RPMI7951 (cell line): ENCODE data around the gene CDKN2AIP. TPM values are rescaled to one million over a fixed set of nuclear protein-coding genes. Genes with fewer than 3 reads are reported as not detected.

ENCODE experiments used
- DNase-seq: peaks from one replicate; pipeline ENCODE4 v3.0.0-alpha.2; 2012; ENCODE audit warnings: low read depth
- total RNA-seq: library from RNA; depleted of rRNA; stranded (reverse); fragments of >200 nt; shearing (Covaris generic); gene quantifications from 2 replicates; pipeline ENCODE4 v1.2.3, GENCODE V29; 2014; rRNA removed

The CDKN2AIP gene, protein sequence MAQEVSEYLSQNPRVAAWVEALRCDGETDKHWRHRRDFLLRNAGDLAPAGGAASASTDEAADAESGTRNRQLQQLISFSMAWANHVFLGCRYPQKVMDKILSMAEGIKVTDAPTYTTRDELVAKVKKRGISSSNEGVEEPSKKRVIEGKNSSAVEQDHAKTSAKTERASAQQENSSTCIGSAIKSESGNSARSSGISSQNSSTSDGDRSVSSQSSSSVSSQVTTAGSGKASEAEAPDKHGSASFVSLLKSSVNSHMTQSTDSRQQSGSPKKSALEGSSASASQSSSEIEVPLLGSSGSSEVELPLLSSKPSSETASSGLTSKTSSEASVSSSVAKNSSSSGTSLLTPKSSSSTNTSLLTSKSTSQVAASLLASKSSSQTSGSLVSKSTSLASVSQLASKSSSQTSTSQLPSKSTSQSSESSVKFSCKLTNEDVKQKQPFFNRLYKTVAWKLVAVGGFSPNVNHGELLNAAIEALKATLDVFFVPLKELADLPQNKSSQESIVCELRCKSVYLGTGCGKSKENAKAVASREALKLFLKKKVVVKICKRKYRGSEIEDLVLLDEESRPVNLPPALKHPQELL
- total RNA-seq = 15.6 and 16.9 TPM in 2 replicates

DNA sequence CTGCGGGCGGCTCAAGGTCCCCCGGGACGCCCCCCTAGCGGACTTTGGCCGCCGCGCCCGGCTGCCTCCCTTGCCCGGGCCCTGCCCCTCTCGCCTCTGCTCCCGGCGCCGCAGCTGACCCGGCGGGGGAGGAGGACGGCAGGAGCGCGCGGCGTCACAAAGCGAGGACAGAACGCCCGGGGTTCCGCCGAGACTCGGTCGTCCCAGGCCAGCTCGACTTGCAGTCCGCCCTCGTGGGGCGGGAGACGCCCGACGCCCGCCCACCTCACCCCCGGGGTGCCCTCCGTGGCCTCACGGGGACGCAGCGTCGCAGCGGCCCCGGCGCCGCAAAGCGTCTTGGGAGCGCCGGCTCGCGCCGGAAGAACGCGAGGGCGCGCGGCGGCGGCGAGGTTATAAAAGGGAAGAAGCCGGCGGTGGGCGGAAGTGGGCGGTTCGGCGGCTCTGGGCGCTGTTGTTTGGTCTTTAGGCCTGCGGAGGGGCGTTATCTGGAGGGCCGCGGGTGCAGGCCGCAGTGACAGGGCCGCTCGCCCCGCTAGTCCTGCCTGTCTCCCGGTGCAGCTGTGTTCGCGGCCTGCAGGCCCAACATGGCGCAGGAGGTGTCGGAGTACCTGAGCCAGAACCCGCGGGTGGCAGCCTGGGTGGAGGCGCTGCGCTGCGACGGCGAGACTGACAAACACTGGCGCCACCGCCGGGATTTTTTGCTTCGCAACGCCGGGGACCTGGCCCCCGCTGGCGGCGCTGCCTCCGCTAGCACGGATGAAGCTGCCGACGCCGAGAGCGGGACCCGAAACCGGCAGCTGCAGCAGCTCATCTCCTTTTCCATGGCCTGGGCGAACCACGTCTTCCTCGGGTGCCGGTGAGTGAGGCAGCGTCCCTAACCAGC is at the start of gene CDKN2AIP:
Gene CDKN2AIP (plus strand): TSS at position 423 of the 883 bp plus-strand sequence. CDS start 162 bp downstream, at position 585.
- DNase-seq = peak; percentile 92

DNA sequence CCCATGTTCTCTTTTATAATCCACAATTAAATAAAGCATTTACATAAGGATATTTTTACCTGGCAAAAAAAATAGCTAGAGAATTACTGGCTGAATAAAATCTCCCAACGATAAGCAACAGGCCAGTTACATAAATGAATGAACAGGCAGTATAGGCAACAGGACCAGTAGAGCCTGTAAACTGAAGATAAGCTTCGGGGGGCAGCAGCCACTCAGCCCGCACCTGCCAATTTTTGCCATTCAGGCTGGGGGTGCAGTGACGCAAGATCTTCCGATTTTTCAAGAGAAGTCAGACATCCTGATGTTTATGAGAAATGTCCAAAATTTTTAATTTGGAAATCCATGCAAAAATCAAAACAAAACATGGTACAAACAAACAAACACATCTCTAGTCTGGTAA is 49.0 kb upstream of the CDKN2AIP start:
- no peak for DNase-seq

DNA sequence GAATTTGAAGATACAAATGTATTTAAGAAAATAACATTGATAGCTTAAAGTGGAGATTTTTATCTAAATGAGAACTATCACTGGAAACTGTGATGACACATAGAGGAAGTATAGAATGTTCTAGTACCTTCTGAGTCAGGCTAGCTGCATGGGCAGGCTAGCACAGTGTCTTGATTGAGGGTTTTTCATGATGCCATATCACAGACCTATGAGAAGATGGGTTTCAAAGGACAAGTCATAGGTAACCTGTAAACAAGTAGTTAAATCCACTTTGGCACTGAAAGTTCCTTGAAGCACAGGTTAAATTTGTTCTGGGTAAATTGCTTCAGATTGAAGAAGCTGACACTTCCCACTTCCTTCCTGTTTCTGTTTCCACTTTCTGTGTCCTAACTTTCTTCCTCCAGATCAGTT is 48.2 kb upstream of the CDKN2AIP start:
- no peak for DNase-seq

DNA sequence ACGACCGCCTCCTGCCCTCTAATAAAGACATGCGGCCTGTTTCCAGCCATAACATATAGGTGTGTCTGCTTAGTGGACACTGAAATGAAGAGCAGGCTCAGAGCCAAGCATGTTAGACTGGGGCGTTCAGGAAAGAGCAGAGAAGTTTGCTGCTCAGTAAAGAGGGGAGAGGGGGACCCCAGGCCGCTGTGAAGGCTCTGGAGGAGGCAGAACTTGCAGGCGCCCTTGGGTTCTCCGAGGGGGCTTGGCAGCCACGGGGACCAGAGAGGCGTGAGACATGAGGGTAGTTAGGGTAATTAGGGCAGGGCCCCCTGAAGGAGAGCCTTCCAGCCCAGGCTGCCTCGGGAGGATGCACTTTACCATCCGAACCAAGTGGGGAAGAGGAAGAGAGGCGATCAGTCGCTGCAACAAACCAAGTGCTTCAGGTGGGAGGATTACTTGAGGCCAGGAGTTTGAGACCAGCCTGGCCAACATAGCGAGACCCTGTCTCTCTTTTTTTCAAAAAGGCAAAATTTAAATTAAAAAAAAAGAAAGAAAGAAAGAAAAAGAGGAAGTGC is 46.6 kb upstream of the CDKN2AIP start:
- DNase-seq = no peak

DNA sequence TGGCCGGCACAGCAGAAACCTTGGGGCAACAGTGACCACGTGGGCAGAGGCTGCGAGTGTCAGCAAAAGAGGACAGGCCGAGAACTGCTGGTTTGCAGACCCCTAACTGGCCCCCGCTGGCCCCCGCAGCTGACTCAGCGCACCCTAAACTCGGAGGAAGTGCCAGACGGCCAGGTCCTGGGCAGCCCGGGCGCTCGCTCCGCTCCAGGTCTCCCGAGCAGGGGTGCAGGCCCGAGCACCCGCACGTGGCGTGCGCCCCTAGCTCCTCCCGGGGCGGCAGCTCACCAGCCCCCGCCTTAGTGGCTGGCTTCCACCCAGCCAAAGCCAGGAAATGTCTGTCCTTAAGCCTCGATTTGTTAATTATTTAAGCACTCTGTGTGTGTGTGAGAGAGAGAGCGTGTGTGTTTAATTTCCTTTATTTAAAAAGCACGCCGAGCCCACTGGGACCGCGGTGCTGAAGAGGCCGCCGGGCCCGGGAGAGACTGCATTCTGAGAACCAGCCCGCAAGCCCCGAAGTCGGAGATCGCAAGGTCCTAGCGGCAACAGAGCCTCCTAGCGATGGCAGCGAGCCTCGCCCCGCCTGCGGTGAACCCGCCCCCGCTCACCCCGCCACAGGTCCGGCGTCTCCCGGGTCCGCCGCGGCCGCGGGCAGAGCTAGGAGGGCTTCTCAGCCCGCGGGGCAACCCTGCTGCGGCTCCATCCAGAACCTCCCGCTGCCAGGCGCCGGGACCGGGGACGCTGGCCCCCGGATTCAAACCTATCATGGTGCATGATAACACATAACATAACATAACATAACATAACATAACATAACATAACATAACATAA is 45.9 kb upstream of the CDKN2AIP start:
- DNase-seq = peak; percentile 69

DNA sequence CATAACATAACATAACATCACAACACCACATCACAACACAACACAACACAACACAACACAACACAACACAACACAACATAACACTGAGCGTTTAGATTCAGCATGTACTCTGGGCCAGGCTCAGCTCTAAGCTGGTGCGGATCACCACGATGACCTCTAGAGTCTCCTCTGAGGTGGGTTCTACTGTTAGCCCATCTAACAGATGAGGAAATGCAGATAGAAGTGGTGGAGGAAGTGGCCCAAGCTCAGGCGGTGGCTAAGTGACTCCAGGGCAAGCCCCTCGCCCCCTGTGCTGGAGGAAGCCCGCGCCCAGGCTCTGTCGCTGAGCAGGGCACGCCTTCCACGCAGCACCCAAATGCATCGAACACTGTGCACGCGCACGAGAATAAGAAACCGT is 45.3 kb upstream of the CDKN2AIP start:
- no peak for DNase-seq

DNA sequence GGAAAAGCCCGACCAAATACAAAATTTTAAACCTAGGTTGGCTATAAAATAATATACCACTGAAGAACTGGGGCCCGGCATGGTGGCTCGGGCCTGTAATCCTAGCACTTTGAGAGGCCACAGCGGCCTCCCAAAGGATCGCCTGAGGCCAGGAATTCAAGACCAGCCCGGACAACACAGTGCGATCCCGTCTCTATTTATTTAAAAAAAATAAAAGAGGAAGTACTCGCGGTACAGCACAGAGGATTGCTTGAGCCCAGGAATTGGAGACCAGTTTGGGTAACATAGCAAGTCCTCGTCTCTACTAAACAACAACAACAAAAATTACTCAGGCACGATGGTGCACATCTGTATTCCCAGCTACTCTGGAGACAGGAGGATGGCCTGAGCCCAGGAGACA is 44.8 kb upstream of the CDKN2AIP start:
- no peak for DNase-seq

DNA sequence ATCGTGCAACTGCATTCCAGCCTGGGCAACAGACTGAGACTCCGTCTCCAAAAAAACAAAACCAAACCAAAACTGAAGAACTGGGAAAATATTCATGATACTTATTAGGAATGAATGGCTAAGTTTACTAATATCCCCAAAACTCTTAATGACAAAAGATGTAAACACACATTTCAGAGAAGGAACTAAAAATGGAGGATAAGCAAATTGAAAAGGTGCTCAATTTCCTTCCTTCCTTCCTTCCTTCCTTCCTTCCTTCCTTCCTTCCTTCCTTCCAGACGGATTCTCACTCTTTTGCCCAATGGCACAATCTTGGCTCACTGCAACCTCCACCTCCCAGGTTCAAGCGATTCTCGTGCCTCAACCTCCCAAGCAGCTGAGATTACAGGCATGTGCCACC is 44.4 kb upstream of the CDKN2AIP start:
- no peak for DNase-seq

DNA sequence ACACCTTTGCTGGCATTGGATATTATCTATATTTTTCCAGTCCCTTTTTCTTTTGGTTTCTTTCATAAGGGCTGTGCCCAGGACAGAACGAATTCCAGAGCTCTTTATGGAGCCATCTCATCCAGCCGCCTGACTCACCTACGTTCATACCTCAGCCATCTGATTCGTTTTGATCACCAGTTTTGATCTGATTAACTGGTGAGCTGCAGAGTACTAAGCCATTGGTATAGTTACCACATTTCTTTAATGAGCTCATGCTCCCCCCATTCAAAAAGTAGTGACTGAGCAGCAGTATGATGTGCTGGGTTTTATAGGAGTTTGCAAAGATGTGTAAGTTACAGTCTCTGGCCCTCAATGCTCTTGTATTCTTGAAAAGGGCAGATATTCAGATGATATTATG is 43.0 kb upstream of the CDKN2AIP start:
- DNase-seq = no peak

DNA sequence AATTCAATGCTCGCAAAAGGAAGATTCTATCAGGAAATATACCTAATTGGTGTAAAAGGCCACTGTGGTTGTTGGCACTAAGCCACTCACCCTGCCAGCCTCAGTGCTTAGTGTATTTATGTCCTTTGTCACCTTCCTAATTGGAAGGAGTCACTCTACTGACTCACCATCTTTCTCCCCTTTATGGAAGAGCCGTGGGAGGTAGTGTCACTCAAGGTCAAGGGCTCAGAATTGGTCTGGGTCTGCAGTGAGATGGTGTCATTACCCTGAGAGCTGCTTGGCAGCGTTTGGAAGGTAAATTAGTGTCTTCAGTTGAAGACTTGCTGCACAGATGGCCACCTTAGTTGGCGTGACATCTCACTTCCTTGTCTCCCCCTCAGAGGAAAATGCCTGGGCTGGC is 41.7 kb upstream of the CDKN2AIP start:
- peak; percentile 60 for DNase-seq

DNA sequence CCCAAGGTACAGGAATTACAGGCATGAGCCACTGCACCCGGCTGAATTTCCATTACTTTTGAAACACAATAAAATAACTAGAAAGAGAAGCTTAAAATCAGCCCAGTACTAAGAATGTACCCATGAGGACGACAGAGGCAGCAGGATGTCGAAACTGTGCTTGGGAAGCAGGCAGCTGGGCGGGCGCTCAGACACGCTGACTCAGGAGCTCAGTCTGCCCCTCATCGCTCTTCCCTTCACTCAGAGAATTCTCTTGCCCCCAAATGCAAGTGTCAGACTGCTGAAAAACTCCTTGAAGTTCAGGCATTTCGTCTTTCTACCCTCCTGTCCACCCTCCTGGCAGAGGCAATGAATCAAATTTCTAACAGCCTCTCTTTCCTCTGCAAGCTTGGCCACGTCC is 41.0 kb upstream of the CDKN2AIP start:
- no peak for DNase-seq

DNA sequence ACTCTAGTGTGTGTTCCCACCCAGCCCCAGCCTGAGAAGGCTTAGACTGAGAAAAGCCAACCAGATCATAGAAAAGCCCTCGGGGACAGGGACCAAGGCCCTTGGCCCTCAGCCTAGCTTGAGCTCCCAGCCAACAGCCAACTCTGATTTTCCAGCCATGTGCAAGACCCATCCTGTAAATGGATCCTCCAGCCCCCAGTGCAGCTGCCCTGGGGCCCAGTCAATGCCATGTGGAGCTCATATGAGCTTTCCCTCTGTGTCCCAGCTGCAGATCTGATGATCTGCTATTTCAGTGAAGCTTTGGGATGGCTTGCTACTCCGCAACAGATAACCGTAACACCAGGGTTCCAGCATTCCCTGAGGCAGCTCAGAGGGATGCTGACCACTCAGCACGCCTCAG is 40.5 kb upstream of the CDKN2AIP start:
- DNase-seq = peak; percentile 49

DNA sequence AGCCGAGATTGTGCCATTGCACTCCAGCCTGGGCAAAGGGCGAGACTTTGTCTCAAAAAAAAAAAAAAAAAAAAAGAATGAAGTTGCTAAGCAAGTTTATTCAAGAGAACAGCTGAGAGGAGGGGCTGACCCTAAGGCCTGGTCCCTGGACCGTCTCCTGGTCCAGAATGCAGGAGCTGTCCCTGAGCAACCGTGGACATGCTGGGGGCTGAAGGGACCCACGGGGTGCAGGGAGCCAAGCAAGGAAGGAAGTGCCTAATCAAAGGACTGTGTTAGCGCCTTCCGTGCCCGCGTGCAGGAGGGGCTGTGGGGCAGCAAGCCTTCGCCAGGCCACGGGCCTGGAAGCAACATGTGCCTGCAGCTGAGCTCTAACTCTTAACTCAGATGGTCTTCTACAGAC is 39.1 kb upstream of the CDKN2AIP start:
- no peak for DNase-seq

DNA sequence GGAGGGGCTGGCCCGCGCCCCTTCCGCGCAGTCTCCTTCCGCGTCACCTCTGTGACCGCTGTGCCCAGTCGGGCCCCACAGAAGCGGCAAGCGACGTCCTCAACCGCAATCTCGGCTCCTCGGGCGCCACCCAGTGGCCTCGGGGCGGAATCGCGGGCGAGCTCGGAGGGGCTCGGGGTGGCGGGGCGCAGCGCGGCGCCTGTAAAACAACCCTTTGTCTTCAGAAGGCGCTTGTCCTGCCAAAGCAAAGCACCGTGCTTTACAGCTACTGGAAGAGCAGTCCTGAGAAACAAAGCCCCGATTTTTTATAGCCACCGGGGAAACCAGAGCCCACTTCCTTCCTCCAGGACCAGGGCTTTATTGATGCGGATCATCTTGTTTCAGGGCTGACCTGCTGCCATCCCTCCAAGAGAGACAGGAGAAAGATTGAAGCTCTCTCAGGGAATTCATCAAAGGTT is 37.3 kb upstream of the CDKN2AIP start:
- peak; percentile 65 for DNase-seq

DNA sequence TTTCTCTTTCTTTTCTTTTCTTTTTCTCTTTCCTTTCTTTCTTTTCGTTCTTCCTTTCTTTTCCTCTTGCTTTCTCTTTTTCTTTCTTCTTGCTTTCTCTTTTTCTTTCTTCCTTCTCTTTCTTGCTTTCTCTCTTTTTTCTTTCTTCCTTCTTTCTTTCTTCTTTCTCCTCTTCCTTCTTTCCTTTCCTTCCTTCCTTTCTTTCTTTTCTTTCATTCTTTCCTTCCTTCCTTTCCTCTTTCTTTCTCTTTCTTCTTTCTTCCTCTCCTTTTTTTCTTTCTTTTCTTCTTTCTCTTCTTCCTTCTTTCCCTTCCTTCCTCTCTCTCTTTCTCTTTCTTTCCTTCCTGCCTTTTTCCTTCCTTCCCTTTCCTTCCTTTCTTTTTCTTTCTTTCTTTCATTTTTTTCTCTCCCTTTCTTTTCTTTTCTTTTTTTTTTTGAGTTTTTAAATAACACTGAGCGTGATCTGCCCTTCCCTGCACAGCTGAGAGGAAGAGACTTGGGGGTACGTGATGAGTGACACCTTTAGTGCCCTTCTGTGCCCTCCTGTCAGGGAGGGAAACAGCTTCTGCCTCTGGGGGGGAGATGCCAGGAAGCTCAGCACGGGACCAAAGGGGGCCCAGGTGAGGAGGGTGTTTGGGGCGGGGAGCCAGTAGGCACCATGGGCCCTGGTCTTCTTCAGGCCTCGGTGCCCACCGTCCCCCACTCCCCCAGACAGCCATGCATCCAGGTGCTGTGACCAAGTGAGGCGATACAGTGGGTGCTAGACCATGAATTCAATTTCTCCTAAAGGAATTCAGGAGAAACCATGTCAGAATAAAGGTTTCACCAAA is 36.6 kb upstream of the CDKN2AIP start:
- no peak for DNase-seq

DNA sequence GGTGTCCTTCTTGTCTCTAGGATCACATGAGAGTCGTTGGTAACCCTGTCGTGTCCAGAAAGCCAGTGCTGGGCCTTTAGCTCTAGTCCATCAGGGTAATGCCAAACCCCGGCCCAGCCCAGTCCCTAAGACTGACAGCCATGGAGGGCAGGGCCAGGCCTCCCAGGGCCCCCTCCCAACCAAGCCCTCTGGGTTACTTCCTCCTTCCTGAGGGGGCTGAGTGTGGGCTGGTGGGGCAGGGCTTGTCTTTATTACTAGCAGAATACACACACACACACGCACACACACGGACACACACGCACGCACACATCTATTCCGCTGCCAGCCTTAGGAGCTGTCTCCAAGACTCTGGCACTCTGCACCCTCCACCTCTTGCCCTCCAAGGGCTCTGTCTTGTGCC is 35.6 kb upstream of the CDKN2AIP start:
- DNase-seq = no peak

DNA sequence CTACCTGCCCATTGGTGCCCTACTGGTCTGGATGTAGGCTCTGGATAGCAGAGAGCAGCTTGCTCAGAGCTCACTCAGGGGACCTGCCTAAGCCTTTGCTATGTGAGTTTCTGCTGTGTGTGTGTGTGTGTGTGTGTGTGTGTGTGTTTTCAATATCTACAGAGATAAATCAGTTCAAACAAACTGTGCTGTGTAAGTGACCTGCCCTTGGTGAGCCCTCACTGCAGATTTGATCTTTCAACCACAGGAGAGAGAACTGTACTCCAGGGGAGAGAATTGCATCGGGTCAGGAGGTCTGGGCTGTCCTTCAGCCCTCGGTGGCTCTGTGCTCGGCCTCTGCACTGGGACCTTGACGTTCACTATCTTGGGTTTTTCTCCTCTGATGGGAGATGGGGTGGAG is 35.0 kb upstream of the CDKN2AIP start:
- DNase-seq = no peak

DNA sequence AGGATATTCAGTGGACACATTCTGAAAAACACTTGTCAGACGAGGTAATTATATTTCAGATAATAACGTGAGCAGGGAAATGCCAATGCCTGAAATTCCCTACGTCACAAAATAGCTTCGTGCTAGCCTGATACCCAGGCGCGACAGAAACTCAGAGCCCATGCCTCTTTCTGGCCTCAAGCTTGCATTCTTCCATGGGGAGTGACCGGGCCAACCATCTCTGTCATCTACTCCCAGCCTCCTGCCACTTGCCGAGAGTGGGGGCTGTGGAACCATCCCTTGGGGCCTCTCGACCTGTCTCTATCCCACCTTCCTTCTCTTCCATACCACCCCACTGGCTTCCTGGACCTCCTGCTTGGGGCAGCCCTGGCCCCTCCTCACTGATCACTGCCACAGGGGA is 34.5 kb upstream of the CDKN2AIP start:
- no peak for DNase-seq

DNA sequence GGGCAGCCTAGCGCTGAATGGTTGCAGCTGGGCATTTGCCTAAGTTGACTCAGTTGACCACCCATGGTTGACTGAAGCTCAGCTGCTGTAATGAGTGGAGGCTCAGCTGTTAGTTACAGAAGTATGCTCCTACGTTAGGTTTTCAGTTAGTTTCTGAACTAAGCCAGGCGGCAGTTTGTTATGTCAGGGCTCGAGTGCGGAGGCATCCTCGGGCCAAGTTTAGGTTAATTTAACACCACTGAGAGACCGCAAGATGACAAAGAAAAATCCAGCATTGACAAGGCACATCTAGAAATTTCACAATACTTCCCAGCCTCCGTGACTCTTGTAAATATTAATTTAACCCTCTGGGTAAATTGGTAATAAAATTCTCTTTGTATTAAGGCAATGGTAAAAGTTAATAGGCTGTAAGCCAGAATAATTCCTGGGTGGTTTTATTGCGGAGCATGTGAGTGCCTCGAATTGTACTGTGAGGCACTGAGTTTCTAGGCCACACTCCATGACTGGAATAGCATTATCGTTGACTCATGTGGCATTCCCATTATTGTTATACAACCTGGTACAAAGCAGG is 33.1 kb upstream of the CDKN2AIP start:
- DNase-seq = no peak

DNA sequence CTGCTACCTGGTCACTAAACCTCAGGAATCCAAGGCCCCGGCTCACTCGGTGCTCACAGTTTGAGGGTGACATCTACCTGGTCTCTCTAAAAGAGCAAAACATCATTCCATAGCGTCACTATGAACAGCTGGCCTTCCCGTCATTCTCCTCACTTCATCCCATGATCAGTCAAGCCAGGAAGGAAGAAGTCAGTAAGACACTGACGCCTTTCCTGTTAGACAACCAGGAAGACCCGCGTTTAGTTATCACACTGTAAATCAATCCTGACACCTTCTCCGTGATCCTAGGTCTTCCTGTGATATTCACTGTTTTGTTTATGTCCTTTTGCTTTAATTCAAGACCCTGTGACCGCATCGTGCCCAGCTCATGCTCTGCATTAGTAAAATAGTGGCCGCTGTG is 31.6 kb upstream of the CDKN2AIP start:
- no peak for DNase-seq
